ENCODE measurements around the gene WHRN.

The WHRN gene

DNA sequence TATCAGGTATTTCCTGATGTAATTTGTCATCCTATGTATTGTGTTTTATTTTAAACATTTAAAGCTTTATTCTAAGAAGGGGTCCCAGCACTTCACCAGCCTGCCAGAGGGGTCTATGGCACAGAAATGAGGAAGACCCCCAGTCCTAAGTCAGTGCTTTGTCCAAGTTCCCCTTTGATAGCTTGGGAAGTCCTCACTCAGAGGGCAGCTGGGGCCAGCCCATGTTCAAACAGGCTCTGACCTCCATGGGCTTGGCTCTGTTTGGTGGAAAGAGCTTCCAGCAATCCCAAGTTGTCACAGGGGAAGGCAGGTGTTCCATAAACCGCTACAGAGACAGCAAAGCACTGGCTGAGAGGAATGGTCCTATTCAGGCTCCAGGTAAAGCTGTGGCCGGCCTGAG, 90.9 kb downstream of the WHRN start:
- no peak overlapping the region for H3K4me2 ChIP-seq (ENCODE audit: low read depth, low read length, poor library complexity, severe bottlenecking)
- TF ChIP-seq, protein P1, sequence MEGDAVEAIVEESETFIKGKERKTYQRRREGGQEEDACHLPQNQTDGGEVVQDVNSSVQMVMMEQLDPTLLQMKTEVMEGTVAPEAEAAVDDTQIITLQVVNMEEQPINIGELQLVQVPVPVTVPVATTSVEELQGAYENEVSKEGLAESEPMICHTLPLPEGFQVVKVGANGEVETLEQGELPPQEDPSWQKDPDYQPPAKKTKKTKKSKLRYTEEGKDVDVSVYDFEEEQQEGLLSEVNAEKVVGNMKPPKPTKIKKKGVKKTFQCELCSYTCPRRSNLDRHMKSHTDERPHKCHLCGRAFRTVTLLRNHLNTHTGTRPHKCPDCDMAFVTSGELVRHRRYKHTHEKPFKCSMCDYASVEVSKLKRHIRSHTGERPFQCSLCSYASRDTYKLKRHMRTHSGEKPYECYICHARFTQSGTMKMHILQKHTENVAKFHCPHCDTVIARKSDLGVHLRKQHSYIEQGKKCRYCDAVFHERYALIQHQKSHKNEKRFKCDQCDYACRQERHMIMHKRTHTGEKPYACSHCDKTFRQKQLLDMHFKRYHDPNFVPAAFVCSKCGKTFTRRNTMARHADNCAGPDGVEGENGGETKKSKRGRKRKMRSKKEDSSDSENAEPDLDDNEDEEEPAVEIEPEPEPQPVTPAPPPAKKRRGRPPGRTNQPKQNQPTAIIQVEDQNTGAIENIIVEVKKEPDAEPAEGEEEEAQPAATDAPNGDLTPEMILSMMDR (IDR thresholded peaks at IDR 0.05; ENCODE audit: insufficient read depth, low read length, poor library complexity, severe bottlenecking): no peak
- no peak for TF ChIP-seq EZH2phosphoT487 (conservative IDR thresholded peaks at IDR 0.05; ENCODE audit: low read length)
- no peak overlapping the region for H2AFZ ChIP-seq (ENCODE audit: low read depth, low read length, severe bottlenecking)
- no peaks in the 10 kb centered on the region for H3K36me3 ChIP-seq (ENCODE audit: low read length)
- no peaks in the 10 kb centered on the region for H3K9me3 ChIP-seq (ENCODE audit: insufficient read depth, low read length)
- H3F3A ChIP-seq (ENCODE audit: insufficient read depth): no peaks in the 10 kb centered on the region
- no peaks in the 10 kb centered on the region for H3K9me2 ChIP-seq (replicated peaks; ENCODE audit: insufficient read depth, low read length)
- H3K4me3 ChIP-seq (ENCODE audit: insufficient read depth, low read length, poor library complexity, severe bottlenecking): no peak overlapping the region
- H3K27me3 ChIP-seq (ENCODE audit: low read length): no peaks in the 10 kb centered on the region
- H3K79me2 ChIP-seq (ENCODE audit: insufficient read depth, low read length): no peaks in the 10 kb centered on the region
- no peak overlapping the region for H3K9ac ChIP-seq (ENCODE audit: low read length)
- H3K27ac ChIP-seq (ENCODE audit: low read depth, low read length): no peak overlapping the region
- H4K20me1 ChIP-seq (ENCODE audit: low read depth, low read length): no peaks in the 10 kb centered on the region

DNA sequence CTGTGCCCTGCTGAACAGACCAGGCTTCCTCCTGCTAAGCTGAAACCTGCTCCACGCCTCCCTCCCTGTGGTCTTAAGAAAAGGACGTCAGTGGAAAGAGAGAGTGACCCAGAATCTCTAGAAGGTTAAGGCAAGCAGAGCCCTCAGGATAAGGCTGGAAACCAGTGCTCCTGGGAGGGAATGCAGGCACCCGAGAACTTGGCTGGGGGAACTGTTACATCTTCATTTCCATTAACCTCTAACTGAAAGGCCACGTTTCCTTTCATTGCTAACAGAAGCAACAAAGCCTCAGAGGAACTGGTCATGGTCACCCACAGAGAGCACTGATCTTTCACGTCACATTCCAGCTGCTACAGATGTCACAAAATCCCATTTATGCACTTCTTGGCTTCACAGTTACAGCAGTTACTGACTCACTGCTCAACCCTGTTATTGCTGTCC, 91.4 kb downstream of the WHRN start:
- Histone ChIP-seq H3F3A (ENCODE audit: insufficient read depth) (no peaks in the 10 kb centered on the region), H3K9me3 (ENCODE audit: insufficient read depth, low read length) (no peaks in the 10 kb centered on the region), H3K4me2 (ENCODE audit: low read depth, low read length, poor library complexity, severe bottlenecking) (no peak overlapping the region), H3K36me3 (ENCODE audit: low read length) (no peaks in the 10 kb centered on the region), H3K27me3 (ENCODE audit: low read length) (no peaks in the 10 kb centered on the region), H3K79me2 (ENCODE audit: insufficient read depth, low read length) (no peaks in the 10 kb centered on the region), H3K4me3 (ENCODE audit: insufficient read depth, low read length, poor library complexity, severe bottlenecking) (no peak overlapping the region), H3K9ac (ENCODE audit: low read length) (no peak overlapping the region), H2AFZ (ENCODE audit: low read depth, low read length, severe bottlenecking) (no peak overlapping the region), H3K9me2 (replicated peaks; ENCODE audit: insufficient read depth, low read length) (no peaks in the 10 kb centered on the region), H4K20me1 (ENCODE audit: low read depth, low read length) (no peaks in the 10 kb centered on the region), H3K27ac (ENCODE audit: low read depth, low read length) (no peak overlapping the region)
- no peak for TF ChIP-seq EZH2phosphoT487 (conservative IDR thresholded peaks at IDR 0.05; ENCODE audit: low read length)
- TF ChIP-seq, protein P1 (IDR thresholded peaks at IDR 0.05; ENCODE audit: insufficient read depth, low read length, poor library complexity, severe bottlenecking): no peak

DNA sequence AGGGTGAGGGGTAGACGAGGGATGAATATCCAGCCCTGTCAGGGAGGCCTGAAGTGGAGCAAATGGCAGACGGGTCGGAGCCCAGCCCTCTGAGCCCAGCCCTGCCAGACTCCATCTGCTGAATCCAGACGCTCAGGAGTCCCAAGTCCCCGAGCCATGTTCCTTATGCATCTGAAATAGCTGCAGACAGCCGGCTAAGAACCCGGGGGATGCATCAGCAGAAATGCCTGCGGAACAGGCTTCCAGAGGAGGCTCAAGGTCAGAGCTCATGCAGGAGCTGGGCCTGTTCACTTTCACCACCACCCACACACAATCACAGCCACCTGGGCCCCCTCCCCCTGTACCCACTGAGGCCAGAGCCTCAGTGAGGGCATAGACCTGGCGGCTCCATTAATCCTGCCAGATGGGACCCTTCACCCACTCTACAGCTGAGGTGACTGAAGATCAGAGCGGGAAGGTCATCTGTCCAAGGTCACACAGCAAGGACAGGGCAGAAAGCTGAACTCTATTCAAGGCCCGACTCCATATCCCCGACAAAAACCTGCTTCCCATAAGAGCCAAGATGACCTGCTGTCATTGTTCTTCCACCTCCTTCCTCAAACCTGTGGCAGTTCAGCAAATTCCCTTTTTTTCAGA, 93.1 kb downstream of the WHRN start:
- no peaks in the 10 kb centered on the region for H3K27me3 ChIP-seq (ENCODE audit: low read length)
- H3K9ac ChIP-seq (ENCODE audit: low read length): no peak overlapping the region
- no peaks in the 10 kb centered on the region for H3K36me3 ChIP-seq (ENCODE audit: low read length)
- H3K9me3 ChIP-seq (ENCODE audit: insufficient read depth, low read length): no peaks in the 10 kb centered on the region
- no peaks in the 10 kb centered on the region for H3K79me2 ChIP-seq (ENCODE audit: insufficient read depth, low read length)
- H3K4me3 ChIP-seq (ENCODE audit: insufficient read depth, low read length, poor library complexity, severe bottlenecking): no peak overlapping the region
- no peaks in the 10 kb centered on the region for H3K9me2 ChIP-seq (replicated peaks; ENCODE audit: insufficient read depth, low read length)
- no peak overlapping the region for H3K4me2 ChIP-seq (ENCODE audit: low read depth, low read length, poor library complexity, severe bottlenecking)
- no peaks in the 10 kb centered on the region for H4K20me1 ChIP-seq (ENCODE audit: low read depth, low read length)
- no peaks in the 10 kb centered on the region for H3F3A ChIP-seq (ENCODE audit: insufficient read depth)
- TF ChIP-seq, protein P1 (IDR thresholded peaks at IDR 0.05; ENCODE audit: insufficient read depth, low read length, poor library complexity, severe bottlenecking): no peak
- no peak for TF ChIP-seq EZH2phosphoT487 (conservative IDR thresholded peaks at IDR 0.05; ENCODE audit: low read length)
- H2AFZ ChIP-seq (ENCODE audit: low read depth, low read length, severe bottlenecking): no peak overlapping the region
- no peak overlapping the region for H3K27ac ChIP-seq (ENCODE audit: low read depth, low read length)
